PC-9 (cell line): ENCODE data around the gene GALC.

Source experiments
- CTCF ChIP-seq: fragments of 200-600 bp; sonication (generic); conservative IDR thresholded peaks from 2 replicates; pipeline ENCODE4 v1.6.1; 2017; ENCODE audit warnings: mixed run types, antibody characterized with exemption, mild to moderate bottlenecking, moderate library complexity
- EZH2 ChIP-seq: fragments of 200-600 bp; sonication (generic); IDR thresholded peaks from 2 replicates; pipeline ENCODE4 v1.8.0; 2017; ENCODE audit warnings: antibody characterized with exemption, low read depth

GRCh38 chr14:87916103-87916885, 76.7 kb downstream of the GALC start:
- TF ChIP-seq CTCF (no peak), EZH2 (no peak)
